Astrocyte of the cerebellum (primary cell): ENCODE data around the gene PCSK5.

ENCODE experiments used
- DNase-seq: peaks from one replicate; pipeline ENCODE4 v3.0.0-alpha.2; 2011; ENCODE audit warnings: low read depth
- H3K4me3 ChIP-seq: 2 replicates; pipeline ENCODE4 v1.5.1; 2011; ENCODE audit warnings: mild to moderate bottlenecking, low read depth, low read length, moderate library complexity
- in situ Hi-C: cut with HindIII; loops from 2 replicates; pipeline ENCODE4 v1.10.0; 2017; ENCODE audit warnings: low sequenced_read_pairs
- TF ChIP-seq, protein P1 (sequence below): IDR thresholded peaks from 2 replicates; pipeline ENCODE4 v1.5.1; 2012; ENCODE audit warnings: low read length, low read depth, moderate library complexity, mild to moderate bottlenecking; ENCODE audit errors: missing control alignments

PCSK5 gene

DNA sequence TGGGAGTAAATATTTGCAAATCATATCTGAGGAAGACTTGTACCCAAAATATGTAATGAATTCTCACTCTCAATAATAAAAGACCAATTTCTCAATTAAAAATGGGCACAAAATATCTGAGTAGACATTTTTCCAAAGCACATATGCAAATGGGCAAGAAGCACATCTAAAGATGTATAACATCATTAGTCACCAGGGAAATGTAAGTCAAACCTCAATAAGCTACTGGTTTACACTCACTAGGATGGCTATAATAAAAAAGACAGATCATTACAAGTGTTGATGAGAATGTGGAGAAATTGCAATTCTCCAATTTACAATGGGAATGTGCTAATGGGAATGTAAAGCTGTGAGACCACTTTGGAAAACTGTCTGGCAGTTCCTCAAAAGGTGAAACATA is 13.9 kb downstream of the PCSK5 start:
- in situ Hi-C loops: no loop called here
- no peak for DNase-seq
- H3K4me3 ChIP-seq: no peak overlapping the region
- TF ChIP-seq, protein P1, sequence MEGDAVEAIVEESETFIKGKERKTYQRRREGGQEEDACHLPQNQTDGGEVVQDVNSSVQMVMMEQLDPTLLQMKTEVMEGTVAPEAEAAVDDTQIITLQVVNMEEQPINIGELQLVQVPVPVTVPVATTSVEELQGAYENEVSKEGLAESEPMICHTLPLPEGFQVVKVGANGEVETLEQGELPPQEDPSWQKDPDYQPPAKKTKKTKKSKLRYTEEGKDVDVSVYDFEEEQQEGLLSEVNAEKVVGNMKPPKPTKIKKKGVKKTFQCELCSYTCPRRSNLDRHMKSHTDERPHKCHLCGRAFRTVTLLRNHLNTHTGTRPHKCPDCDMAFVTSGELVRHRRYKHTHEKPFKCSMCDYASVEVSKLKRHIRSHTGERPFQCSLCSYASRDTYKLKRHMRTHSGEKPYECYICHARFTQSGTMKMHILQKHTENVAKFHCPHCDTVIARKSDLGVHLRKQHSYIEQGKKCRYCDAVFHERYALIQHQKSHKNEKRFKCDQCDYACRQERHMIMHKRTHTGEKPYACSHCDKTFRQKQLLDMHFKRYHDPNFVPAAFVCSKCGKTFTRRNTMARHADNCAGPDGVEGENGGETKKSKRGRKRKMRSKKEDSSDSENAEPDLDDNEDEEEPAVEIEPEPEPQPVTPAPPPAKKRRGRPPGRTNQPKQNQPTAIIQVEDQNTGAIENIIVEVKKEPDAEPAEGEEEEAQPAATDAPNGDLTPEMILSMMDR: no peak

DNA sequence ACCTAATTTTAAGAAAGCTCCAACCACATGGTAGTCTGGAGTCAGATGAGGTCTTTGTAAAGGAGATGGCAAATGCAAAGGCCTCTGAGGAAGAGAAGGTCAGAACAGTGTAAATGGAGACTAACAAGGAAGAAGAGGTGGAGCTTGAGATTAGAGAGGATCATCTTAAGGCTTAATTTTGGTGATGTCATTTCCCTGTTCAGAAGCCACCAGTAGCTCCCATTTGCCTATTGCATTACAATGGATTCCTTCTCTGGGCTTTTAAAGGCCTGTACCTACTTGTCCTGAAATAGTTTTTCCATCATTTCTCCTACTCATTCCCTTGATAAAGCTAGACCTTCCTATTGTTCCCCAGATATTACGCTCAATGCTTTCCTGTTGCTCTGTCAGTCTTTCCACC is 16.1 kb downstream of the PCSK5 start:
- TF ChIP-seq, protein P1: no peak
- DNase-seq: no peak
- H3K4me3 ChIP-seq: no peak overlapping the region
- in situ Hi-C loops: no loop called here

DNA sequence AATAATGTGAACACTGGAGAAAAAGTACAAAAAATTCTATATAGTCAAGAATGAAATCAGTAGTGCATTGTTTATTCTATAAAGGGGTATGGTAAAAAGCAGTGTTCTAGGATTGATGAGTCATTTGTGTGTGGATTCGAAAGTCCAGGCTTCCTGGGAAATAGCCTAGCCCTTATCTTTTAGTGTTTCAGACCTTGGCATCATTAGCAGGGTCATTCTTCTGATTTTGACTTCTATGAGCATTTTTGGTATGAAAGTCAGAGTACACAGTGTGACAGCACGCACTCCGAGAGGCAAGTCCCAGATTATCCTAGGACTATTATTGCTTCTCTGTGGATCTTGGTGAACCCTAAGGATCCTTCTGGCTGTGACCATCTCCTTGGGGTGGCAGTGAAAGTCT is 16.9 kb downstream of the PCSK5 start:
- H3K4me3 ChIP-seq: no peak overlapping the region
- in situ Hi-C loops: no loop called here
- DNase-seq: no peak
- TF ChIP-seq, protein P1: no peak

DNA sequence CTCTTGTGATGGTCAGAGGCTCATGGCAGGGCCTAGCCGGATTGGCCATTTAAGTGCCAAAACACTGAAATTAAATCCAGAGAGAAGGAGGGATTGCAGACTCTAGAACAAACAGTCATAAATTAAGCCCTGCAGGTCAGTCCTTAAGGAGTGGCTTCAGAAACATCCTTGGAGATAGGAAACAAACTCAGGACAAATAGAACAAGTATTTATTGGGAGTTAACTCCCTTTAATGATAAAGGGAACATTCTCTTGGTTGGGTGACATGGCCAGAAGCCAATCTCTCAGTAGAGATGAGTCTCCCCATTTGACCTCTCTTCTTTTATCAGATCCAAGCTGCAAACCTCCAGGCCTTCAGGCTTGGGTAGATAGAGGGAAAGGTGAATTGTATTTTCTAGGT is 17.4 kb downstream of the PCSK5 start:
- TF ChIP-seq, protein P1: no peak
- no peak for DNase-seq
- no peak overlapping the region for H3K4me3 ChIP-seq
- in situ Hi-C loops: no loop called here

DNA sequence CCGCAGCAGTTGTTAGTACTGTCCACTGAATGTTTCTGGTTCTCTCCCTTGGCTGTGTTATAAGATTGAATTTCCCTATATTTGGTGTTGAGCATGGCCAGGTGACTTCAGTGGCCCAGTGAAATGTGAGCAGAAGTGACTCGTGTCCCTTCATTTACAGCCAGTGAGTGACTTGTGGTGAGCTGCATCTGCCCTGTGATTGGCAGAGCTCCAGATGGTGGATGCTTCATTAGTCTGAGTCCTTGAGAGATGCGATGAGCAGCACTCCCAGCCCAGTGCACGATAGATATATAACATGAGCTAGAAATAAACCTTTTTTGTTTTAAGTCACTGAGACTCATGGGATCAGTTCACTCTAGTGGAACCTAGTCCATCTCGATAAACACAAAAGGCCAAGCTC is 19.3 kb downstream of the PCSK5 start:
- no peak overlapping the region for H3K4me3 ChIP-seq
- in situ Hi-C loops: no loop called here
- TF ChIP-seq, protein P1: no peak
- DNase-seq: no peak

DNA sequence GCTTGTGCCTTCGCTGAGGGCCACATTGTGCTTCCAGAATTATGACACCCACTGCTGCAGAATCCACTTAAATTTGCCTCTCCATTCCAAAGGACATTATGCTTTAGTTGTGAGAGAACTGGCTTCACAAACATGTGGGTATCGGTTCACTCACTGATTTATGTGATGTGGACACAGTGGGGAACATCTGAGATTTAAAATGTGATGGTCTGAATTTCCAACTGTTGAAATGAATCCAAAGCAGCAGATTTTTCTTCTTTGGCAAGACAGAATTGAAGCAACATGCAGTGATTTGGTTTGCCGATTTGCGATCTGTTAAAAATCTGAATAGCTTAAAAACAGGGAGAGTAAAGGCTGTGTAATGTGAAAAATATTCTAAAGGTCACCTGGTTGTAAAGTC is 20.3 kb downstream of the PCSK5 start:
- TF ChIP-seq, protein P1: no peak
- no peak for DNase-seq
- no peak overlapping the region for H3K4me3 ChIP-seq
- in situ Hi-C loops: no loop called here

DNA sequence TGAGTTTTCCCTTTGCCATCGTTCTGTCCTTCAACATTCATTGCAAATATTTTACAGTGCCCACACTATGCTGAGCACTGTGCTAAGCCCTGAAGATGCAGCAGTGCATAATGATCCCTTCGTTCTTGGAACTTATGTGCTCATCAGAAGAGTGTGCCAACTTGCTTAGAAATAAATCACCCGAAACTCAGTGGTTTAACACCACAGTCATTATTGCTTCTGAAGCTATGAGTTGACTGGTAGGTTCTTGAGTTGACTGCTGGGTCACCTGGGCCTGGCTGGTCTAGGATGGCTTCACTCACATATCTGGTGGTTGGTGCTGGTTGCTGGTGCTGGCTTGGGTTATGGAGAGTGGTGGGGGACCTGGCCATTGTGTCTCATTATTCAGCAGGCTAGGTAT is 20.9 kb downstream of the PCSK5 start:
- H3K4me3 ChIP-seq: no peak overlapping the region
- TF ChIP-seq, protein P1: no peak
- no peak for DNase-seq
- in situ Hi-C loops: no loop called here
